Fibroblast of lung (primary cell): Measurements from ENCODE around the gene RFX2. TPM values are rescaled to one million over a fixed set of nuclear protein-coding genes. Genes with fewer than 3 reads are reported as not detected.

Source experiments
- DNase-seq, 2 donors: peaks; one replicate each; pipeline versions ENCODE4 v3.0.0 to v3.0.0-alpha.2; 2010; ENCODE audit warnings: low read depth in 2 of 2
- H2AFZ ChIP-seq: 2 replicates; pipeline ENCODE4 v1.5.1; 2012; ENCODE audit warnings: low read length, control low read depth, inconsistent platforms
- H3K27ac ChIP-seq: 2 replicates; pipeline ENCODE4 v1.5.1; 2011; ENCODE audit warnings: low read length, control low read depth; ENCODE audit not compliant: insufficient read depth
- H3K27me3 ChIP-seq: 2 replicates; pipeline ENCODE4 v1.5.1; 2011; ENCODE audit warnings: mild to moderate bottlenecking, low read length; ENCODE audit not compliant: control insufficient read depth, insufficient read depth
- H3K36me3 ChIP-seq: 2 replicates; pipeline ENCODE4 v1.5.1; 2011; ENCODE audit warnings: low read length; ENCODE audit not compliant: control insufficient read depth, insufficient read depth
- H3K4me1 ChIP-seq: 2 replicates; pipeline ENCODE4 v1.5.1; 2011; ENCODE audit warnings: low read length; ENCODE audit not compliant: control insufficient read depth, insufficient read depth; ENCODE audit errors: extremely low read depth
- H3K4me2 ChIP-seq: 2 replicates; pipeline ENCODE4 v1.5.1; 2011; ENCODE audit warnings: low read length, control low read depth; ENCODE audit not compliant: insufficient read depth; ENCODE audit errors: extremely low read depth
- H3K4me3 ChIP-seq, 4 experiments: fragments of 200-600 bp in 1 of 4; sonication (generic) in 1 of 4; replicated peaks in 1 of 4; 2 replicates each; pipeline ENCODE4 v1.5.1; 2011 to 2016; ENCODE audit warnings: low read length in 4 of 4, low read depth in 3 of 4, mild to moderate bottlenecking in 3 of 4, control low read depth in 2 of 4, inconsistent platforms in 1 of 4, mixed read lengths in 1 of 4; ENCODE audit not compliant: insufficient read depth in 1 of 4; ENCODE audit errors: control extremely low read depth in 1 of 4
- H3K79me2 ChIP-seq: 2 replicates; pipeline ENCODE4 v1.5.1; 2012; ENCODE audit warnings: mild to moderate bottlenecking, low read length, inconsistent platforms; ENCODE audit not compliant: control insufficient read depth, insufficient read depth
- H3K9ac ChIP-seq: 2 replicates; pipeline ENCODE4 v1.5.1; 2011; ENCODE audit warnings: mild to moderate bottlenecking, low read length, control low read depth; ENCODE audit not compliant: insufficient read depth
- H3K9me3 ChIP-seq: 2 replicates; pipeline ENCODE4 v1.5.1; 2012; ENCODE audit warnings: low read depth, low read length; ENCODE audit not compliant: control insufficient read depth, insufficient read depth
- H4K20me1 ChIP-seq: 2 replicates; pipeline ENCODE4 v1.5.1; 2011; ENCODE audit warnings: low read length; ENCODE audit not compliant: control insufficient read depth, insufficient read depth; ENCODE audit errors: extremely low read depth
- EZH2 ChIP-seq: IDR thresholded peaks from 2 replicates; pipeline ENCODE4 v1.5.1; 2012; ENCODE audit warnings: low read length, control low read depth, mild to moderate bottlenecking; ENCODE audit errors: missing control alignments
- polyA plus RNA-seq, 2 donors: library from polyadenylated mRNA; depleted of rRNA in 1 of 2; stranded (reverse) in 1 of 2; unstranded in 1 of 2; fragments of >200 nt; gene quantifications; 2 replicates each; pipeline ENCODE4 v1.2.1, GENCODE V29; 2011 to 2012; ENCODE audit warnings: missing spikeins in 1 of 2
- total RNA-seq: library from RNA; depleted of rRNA; stranded (reverse); fragments of >200 nt; gene quantifications from 2 replicates; pipeline ENCODE4 v1.2.1, GENCODE V29; 2014
- TF ChIP-seq, protein P1 (sequence below), 2 donors: IDR thresholded peaks in 1 of 2; conservative IDR thresholded peaks in 1 of 2; 1 replicate in 1 of 2; 2 replicates in 1 of 2; pipeline ENCODE4 v1.5.1; 2011 to 2012; ENCODE audit warnings: low read length in 2 of 2, control low read depth in 1 of 2, inconsistent platforms in 1 of 2, low read depth in 1 of 2, mild to moderate bottlenecking in 1 of 2

Gene RFX2
- total and polyA plus RNA-seq, 2 donors (not counting 1 experiment from before 2014, with no cell fraction given), result 2.5 to 9.6 TPM

DNA sequence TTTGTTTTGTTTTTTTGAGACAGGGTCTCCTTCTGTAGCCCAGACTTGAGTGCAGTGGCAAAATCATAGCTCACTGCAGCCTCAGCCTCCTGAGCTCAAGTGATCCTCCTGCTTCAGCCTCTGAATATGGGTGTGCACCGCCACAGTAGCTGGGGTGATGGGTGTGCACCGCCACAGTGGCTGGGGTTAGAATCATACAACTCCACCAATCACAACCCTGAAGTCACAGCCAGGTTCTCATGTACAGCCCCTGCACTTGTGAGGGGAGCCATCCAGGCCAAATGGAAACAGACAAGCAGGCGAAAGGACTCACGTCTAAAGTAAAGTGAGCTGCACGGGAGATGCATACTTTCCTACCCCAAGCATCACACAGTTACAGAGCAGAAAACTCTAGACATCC lies 69.2 kb downstream of the RFX2 start:
- TF ChIP-seq EZH2, result no peak
- TF ChIP-seq, protein P1, sequence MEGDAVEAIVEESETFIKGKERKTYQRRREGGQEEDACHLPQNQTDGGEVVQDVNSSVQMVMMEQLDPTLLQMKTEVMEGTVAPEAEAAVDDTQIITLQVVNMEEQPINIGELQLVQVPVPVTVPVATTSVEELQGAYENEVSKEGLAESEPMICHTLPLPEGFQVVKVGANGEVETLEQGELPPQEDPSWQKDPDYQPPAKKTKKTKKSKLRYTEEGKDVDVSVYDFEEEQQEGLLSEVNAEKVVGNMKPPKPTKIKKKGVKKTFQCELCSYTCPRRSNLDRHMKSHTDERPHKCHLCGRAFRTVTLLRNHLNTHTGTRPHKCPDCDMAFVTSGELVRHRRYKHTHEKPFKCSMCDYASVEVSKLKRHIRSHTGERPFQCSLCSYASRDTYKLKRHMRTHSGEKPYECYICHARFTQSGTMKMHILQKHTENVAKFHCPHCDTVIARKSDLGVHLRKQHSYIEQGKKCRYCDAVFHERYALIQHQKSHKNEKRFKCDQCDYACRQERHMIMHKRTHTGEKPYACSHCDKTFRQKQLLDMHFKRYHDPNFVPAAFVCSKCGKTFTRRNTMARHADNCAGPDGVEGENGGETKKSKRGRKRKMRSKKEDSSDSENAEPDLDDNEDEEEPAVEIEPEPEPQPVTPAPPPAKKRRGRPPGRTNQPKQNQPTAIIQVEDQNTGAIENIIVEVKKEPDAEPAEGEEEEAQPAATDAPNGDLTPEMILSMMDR (conservative IDR thresholded peaks at IDR 0.05 in 1 of 2, IDR thresholded peaks at IDR 0.05 in 1 of 2; ENCODE audit: low read depth in 1 of 2, low read length in 2 of 2), result no peak
- Histone ChIP-seq H3K9me3 (no peaks in the 10 kb centered on the region), H3K27me3 (no peaks in the 10 kb centered on the region), H3K79me2 (no peaks in the 10 kb centered on the region), H3K9ac (no peak overlapping the region), H3K4me1 (no peaks in the 10 kb centered on the region), H3K27ac (no peak overlapping the region), H3K4me2 (no peak overlapping the region), H3K36me3 (no peaks in the 10 kb centered on the region), H3K4me3 (no peak overlapping the region), H2AFZ (no peak overlapping the region), H4K20me1 (no peaks in the 10 kb centered on the region)
- DNase-seq, result no peak

DNA sequence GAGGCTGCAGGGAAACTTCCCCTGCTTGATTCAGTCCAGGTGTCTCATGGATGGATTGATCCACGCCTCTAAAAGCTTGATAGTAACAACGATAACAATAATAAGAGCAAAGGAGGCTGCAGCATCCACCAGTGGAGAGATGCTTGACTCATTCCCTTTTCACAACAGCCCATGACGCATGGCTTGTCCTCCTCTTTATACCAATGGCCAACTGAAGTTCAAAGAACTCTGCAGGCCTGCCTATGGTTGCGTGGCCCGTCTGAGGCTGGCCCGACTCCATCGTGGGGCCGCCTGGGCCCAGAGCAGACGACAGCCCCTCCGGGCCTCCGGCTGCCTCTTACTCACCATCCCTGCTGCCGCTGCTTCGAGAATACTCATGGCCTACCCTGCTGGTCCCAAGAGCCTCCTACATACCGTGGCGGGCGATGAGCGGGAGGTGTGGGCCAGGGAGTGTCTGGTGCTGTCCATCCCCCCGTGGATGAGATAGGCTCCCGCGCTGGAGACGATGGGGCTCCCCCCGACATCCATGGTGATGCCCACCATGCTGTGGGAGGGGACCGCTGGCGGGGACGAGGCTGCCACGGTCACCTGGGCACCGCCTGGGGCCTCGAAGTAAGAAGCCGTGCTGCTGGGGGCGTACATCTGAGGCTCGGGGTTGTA lies 70.6 kb downstream of the RFX2 start:
- Histone ChIP-seq H3K4me1 (no peaks in the 10 kb centered on the region), H3K9ac (no peak overlapping the region), H3K27me3 (no peaks in the 10 kb centered on the region), H3K79me2 (no peaks in the 10 kb centered on the region), H3K4me3 (no peak overlapping the region), H3K4me2 (no peak overlapping the region), H3K36me3 (no peaks in the 10 kb centered on the region), H4K20me1 (no peaks in the 10 kb centered on the region), H3K9me3 (no peaks in the 10 kb centered on the region), H3K27ac (no peak overlapping the region), H2AFZ (no peak overlapping the region)
- peak in 1 of 2 donors; percentile 74 for DNase-seq
- TF ChIP-seq, protein P1 (conservative IDR thresholded peaks at IDR 0.05 in 1 of 2, IDR thresholded peaks at IDR 0.05 in 1 of 2; ENCODE audit: low read depth in 1 of 2, low read length in 2 of 2), result no peak
- no peak for TF ChIP-seq EZH2

DNA sequence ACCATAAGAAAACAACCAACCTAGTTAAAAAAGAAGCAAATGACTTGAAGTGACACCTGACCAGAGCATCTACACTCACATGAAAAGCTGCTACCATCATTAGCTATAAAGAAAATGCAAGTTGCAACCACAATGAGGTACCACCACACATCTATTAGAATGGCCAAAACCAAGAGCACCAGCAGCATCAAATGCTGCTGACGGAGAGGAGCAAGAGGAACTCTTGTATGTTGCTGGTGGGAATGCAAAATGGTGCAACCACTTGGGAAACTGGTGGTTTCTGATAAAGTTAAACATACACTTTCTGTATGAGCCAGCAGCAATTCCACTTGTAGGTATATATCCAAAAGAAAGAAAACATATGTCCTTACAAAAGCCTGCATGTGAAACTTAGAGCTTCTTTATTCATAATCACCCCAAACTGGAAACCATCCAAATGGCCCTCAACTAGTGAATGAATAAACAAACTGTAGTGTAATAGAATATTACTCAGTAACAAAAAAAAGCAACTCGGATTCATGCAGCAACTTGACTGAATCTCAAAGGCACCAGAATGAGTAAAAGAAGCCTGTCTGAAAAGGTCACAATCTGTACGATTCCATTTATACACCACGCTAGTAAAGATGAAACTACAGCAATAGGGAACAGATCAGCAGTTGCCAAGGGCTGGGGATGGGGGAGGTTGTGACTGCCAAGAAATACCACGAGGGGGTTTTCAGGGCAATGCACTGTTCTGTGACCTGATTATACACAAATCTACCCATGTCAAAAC lies 71.5 kb downstream of the RFX2 start:
- H3K4me1 ChIP-seq, result no peaks in the 10 kb centered on the region
- H3K27ac ChIP-seq, result no peak overlapping the region
- no peak overlapping the region for H3K4me2 ChIP-seq
- no peak overlapping the region for H2AFZ ChIP-seq
- TF ChIP-seq EZH2, result no peak
- TF ChIP-seq, protein P1 (conservative IDR thresholded peaks at IDR 0.05 in 1 of 2, IDR thresholded peaks at IDR 0.05 in 1 of 2; ENCODE audit: low read depth in 1 of 2, low read length in 2 of 2), result no peak
- no peaks in the 10 kb centered on the region for H3K9me3 ChIP-seq
- H3K79me2 ChIP-seq, result no peaks in the 10 kb centered on the region
- no peak overlapping the region for H3K4me3 ChIP-seq
- no peaks in the 10 kb centered on the region for H3K36me3 ChIP-seq
- no peak overlapping the region for H3K9ac ChIP-seq
- no peaks in the 10 kb centered on the region for H4K20me1 ChIP-seq
- peak in 1 of 2 donors; percentile 59 for DNase-seq
- no peaks in the 10 kb centered on the region for H3K27me3 ChIP-seq
